Measurements from ENCODE around the gene SAFB2. TPM values are rescaled to one million over a fixed set of nuclear protein-coding genes. Genes with fewer than 3 reads are reported as not detected.

SAFB2 gene
- 121 TPM for total RNA-seq

DNA sequence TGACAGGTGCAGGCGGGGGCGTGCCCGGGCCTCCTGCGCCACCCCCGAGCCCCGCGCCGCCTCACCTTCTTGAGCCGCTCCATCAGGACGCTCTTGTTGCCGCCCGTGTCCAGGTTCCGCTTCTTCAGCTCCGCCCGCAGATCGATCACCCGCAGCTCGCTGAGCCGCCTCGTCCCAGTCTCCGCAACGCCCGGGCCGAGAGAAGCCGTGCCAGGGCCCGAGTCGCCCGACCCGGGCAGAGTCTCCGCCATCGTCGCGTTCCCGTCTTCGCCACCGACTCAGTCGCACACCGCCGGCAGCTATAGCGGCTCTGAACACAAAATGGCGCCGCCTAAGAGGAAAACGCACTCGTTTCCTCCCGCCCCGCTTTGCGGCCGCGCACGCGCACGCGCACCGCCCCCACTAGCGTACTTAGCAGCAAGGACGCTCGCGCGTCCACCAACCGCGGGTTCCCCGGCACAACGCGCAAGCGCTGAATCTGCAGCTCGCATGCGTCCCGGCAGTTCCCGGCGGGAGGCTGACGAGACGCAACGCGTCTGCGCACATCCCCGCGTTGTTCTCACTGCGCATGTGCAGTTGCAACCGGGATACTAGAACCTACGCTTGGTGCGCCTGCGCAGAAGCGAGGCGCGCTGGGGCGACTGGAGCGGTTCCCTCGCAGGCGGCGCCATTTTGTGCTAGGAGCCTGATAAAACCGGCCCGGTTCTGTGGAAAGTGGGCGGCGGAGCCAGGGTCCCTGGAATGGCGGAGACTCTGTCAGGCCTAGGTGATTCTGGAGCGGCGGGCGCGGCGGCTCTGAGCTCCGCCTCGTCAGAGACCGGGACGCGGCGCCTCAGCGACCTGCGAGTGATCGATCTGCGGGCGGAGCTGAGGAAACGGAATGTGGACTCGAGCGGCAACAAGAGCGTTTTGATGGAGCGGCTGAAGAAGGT is at the start of gene SAFB2, which contains the start of gene SAFB:
Gene SAFB2 (minus strand): TSS at position 312 of the 932 bp plus-strand sequence. CDS start 61 bp downstream, at position 251.
Gene SAFB (plus strand): TSS at position 619 of the 932 bp plus-strand sequence. CDS start 123 bp downstream, at position 742.
- intact Hi-C loops (cut with DNase I), result no loop called here
- peak; percentile 100 for DNase-seq (ENCODE audit: low spot score)
- ATAC-seq, result peak; percentile 99

DNA sequence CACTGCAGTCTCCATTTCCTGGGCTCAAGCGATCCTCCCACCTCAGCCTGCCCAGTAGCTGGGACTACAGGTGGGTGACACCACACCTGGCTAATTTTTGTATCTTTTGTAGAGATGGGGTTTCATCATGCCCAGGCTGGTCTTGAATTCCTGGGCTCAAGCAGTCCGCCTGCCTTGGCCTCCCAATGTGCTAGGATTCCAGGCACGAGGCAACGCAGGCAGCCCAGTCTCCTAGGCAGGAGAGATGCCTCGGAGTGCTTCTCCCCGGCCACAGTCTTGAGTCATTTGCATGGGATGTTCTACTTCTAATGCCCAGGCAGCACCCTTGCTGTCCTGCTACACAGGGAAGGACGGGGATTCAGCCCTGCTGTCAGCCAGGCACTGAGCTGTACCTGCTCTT is 49.0 kb upstream of the SAFB2 start:
- ATAC-seq (no peak), DNase-seq (ENCODE audit: low spot score) (no peak)
- intact Hi-C loops (cut with DNase I), result no loop called here

DNA sequence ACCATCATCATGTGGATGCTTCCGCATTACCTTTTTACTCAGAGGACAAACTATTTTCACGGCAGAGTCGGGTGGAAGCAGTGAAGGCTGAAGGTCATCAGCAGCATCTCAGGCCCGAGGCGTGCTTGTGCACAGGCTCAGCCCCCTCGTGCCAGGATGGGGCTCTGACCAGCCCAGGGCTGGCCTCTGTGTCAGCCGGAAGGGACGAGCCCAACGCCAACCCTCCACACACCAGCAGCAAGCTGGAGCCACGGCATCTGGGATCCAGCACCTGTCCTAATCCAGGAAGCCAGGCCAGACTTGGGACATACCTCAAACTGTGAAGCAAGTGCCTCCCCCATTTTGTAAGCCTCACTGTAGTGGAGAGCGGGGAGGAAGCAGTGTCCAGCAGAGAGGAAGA is 46.6 kb upstream of the SAFB2 start:
- intact Hi-C loops (cut with DNase I), result no loop called here
- no peak for ATAC-seq
- no peak for DNase-seq (ENCODE audit: low spot score)

DNA sequence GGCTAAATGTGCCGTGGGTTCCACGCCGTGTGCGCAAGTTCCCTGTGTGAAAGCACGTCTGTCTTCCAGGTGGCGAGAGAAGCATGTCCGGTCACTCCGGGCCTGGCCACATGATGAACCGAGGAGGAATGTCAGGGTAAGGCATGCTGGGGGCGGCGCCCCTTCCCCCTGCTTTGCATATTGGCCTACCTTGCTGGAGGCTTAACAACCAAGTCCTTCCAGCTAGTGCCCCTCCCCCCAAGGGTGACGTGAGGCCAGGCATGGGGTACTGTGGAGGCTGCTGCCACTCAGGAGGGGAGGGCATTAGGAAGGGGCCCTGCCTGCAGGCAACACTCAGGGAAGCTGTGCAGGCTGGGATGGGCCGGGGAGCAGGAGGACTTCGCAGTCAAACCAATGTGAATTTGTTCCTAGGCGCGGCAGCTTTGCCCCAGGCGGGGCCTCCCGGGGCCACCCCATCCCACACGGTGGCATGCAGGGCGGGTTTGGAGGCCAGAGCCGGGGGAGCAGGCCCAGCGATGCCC is 45.2 kb upstream of the SAFB2 start:
- intact Hi-C loops (cut with DNase I), result no loop called here
- ATAC-seq (no peak), DNase-seq (ENCODE audit: low spot score) (no peak)

DNA sequence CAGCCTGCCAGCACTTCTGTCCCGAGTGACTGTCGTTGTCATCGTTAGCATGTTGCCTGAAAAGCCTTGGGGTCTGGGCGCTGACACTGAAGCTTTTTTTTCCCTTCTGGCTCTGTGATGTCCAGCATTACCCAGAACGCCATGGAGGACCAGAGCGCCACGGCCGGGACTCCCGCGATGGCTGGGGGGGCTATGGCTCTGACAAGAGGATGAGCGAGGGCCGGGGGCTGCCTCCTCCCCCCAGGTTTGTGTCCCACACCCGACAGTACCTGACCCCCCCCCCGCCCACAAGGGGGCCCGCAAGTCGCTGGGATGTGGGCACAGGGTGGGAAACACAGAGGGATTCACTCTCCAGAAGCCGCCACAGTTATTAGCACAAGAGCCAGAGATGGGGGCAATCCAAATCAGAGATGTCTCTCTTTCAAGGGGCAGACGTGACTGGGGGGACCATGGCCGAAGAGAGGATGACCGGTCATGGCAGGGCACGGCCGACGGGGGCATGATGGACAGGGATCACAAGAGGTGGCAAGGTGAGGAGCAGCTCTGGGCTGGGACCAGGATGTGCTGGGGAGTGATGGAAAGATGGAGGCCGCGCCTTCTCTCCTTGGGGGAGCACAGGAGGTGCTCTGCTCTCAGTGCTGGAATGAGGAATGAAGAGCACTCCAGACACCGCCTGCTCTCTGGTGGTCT is 44.5 kb upstream of the SAFB2 start:
- no peak for ATAC-seq
- no peak for DNase-seq (ENCODE audit: low spot score)
- intact Hi-C loops (cut with DNase I), result no loop called here

DNA sequence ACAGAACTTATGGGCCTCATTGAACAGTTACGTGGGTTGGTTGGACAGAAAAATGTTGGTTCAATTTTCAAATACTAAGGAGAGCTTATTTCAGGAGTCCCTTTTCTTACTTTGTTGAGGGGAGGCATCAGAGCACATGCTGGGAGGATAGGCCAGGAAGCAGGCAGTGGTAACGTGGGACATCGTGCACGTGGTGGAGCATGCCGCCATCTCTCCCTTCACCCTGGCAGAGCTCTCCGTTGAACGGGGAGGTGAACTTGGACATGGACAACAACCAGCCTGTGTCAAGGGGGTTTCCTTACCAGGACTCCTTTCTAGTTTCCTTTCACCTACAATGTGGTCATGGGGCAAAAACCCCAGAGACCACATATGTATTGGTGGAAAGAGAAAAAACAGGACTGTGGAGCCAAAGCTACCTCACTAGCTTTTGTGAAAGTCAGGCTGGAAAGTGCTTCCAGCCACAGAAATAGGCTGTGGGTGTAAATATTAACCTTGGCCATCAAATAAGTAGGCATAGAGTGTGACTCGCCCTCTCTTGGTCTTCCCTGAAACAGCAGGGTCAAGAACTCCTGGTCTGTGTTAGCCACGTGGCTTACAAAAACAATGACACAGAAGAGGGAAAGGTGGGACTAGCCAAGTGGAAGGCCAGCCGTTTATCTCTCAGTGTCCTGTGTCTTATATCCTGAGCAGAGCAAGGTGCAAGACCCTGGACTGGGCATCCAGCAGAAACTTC is 43.4 kb upstream of the SAFB2 start:
- no peak for DNase-seq (ENCODE audit: low spot score)
- ATAC-seq, result peak; percentile 21
- intact Hi-C loops (cut with DNase I), result no loop called here

DNA sequence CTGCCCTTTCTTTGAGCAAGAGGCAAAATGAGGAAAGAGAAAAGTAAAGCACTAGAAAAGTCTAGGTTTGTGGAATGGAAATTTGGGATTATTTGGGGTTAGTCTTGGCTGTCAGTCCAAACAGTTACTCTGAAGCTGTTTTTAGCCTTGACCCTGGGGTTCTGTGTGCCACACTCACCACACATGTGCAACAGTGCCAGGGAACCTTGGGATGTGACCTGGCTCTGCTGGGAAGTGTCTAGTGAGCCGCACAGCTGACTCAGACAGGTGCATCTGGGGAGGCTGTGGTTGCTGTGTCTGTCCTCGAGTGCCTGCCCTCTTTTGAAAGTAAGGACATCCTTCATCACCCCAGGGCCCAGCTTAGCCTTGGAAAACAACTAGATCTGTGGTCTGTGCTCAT is 41.9 kb upstream of the SAFB2 start:
- ATAC-seq (no peak), DNase-seq (ENCODE audit: low spot score) (no peak)
- intact Hi-C loops (cut with DNase I), result no loop called here

DNA sequence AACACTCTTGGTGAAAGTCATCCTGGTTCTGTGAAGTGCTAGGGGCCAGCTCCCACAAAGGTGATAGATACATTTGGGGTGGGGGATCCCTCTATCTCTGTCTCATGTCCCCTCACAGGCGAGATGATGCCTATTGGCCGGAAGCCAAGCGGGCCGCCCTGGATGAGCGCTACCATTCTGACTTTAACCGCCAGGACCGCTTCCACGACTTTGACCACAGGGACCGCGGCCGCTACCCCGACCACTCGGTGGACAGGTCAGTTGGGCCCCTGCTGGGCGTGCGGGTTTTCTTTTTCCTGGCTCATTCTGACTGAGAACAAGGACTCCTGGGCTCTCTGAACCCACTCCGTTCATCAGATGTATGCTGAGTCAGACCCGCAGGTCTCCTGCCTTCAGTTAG is 41.3 kb upstream of the SAFB2 start:
- intact Hi-C loops (cut with DNase I), result no loop called here
- DNase-seq (ENCODE audit: low spot score) (no peak), ATAC-seq (no peak)

DNA sequence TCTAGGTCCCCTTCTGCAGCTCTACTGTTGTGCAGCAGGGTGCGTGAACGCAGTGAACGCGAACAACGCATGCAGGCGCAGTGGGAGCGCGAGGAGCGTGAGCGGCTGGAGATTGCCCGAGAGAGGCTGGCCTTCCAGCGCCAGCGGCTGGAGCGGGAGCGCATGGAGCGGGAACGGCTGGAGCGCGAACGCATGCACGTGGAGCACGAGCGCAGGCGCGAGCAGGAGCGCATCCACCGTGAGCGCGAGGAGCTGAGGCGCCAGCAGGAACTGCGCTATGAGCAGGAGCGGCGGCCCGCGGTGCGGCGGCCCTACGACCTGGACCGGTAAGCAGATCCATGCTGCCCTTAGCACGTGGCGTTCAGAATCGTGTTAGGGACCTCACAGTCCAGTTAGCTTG is 38.9 kb upstream of the SAFB2 start:
- intact Hi-C loops (cut with DNase I), result no loop called here
- ATAC-seq (no peak), DNase-seq (ENCODE audit: low spot score) (no peak)

DNA sequence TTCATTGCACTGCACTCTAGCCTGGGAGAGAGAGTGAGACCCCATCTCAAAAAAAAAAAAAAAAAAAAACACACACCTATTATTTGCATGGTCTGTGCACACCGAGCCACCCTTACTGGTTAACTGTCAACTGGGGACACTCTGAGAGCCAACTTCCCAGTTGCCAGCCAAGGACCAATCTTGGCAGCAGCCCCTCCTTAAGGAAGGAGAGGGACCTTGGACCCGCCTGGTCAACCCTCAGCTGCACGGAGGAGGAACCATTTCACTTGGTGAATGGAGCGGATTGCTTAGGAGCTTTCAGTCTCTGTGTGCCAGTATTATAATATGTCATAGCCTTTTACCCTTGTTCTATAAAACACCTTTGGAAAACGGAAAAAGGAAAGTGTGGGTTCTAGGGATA is 32.8 kb upstream of the SAFB2 start:
- intact Hi-C loops (cut with DNase I), result no loop called here
- no peak for DNase-seq (ENCODE audit: low spot score)
- no peak for ATAC-seq

DNA sequence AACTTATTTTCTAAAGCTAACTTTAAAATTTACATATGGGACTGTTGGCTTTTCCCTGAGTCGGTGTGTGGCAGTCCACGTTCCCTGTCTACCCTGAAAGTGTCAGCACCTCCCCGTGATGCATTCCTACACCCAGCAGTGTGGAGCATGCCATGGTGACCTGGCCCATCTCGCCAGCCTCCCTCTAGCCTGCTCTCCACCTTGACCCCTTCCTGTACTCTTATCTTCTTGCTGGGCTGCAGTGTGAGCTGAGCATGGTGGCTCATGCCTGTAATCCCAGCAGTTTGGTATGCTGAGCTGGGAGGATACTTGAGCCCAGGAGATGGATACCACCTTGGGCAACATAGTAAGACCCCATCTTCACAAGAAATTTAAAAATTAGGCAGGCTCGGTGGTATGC is 32.4 kb upstream of the SAFB2 start:
- DNase-seq (ENCODE audit: low spot score) (no peak), ATAC-seq (no peak)
- intact Hi-C loops (cut with DNase I), result no loop called here

DNA sequence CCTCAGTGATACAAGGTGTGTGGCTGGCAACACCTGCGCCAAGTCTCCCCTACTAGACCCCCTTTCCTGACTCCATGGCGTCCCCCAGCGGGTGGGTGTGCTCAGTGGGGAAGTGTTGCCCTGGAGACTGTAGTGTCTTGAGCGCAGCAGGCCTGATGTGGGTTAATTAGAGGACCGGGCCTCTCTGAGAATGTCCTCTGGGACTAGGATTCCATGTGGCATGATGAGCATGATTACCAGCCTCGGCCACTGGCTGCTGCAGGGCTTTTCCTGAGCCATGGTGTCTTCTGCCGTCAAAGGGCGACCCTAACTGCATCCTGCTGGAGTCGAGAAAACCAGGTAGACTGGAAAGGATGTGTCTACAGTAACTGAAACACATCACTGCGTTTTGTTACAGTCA is 29.7 kb upstream of the SAFB2 start:
- no peak for DNase-seq (ENCODE audit: low spot score)
- intact Hi-C loops (cut with DNase I), result no loop called here

DNA sequence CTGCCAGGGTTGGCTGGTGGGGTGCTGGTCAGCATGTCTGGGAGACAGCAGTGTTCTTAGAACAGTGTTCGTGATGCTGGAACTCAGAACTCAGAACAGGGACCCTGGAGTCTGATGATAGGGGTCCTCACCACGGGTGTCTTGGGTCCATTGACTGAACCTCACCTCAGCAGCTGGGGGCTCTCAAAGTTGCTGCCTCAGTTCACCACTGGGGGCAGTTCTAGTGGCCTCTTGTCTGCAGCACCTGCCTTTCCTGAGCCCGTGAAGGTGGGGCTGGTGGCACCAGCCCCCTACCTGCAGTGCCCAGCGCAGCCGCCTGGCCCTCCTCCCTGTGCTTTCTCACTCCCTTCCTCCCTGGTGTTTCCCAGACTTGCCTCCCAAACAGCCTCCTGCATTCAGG is 28.8 kb upstream of the SAFB2 start:
- ATAC-seq (no peak), DNase-seq (ENCODE audit: low spot score) (no peak)
- intact Hi-C loops (cut with DNase I), result no loop called here

More for the DNA sequence above, 29.7 kb upstream of the SAFB2 start:
- ATAC-seq, result no peak

DNA sequence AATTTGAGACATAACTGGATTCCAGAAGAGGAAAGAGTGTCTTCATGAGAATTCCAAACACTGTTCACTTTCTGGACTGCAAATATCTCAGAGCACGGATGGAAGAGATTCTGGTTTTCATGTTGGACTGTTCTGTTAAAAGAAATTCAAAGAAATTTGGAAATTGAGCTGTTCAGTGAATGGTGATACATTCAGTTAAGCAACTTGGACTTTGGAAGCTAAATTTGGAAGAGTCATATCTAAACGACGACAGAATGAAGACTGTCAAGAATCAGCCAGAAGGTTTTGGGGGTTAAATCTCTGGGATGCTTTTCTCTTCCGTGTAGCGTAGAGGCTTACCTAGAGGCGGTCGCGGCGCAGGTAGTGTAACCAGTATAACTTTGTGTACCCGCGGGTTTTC is 25.9 kb upstream of the SAFB2 start:
- intact Hi-C loops (cut with DNase I), result no loop called here
- ATAC-seq, result no peak
- DNase-seq (ENCODE audit: low spot score), result no peak

DNA sequence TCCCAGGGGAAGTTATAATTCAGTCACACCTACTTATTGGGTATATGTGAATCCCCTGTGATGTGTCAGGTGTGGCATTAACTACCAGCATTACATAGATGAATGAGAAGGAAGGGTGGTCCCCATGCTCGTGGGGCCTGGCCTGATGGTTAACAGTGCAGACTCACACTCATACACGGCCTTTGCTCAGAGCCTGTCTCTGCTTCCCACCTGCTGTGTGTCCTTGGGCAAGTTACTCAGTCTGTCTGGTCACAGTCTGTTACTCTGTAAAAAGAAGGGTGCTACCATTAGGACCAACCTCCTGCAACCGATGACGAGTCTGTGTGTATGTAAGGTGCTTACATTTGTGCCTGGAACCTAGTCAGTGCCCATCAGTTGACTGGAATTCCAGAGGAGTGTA is 24.1 kb upstream of the SAFB2 start:
- intact Hi-C loops (cut with DNase I), result no loop called here
- ATAC-seq (no peak), DNase-seq (ENCODE audit: low spot score) (no peak)

DNA sequence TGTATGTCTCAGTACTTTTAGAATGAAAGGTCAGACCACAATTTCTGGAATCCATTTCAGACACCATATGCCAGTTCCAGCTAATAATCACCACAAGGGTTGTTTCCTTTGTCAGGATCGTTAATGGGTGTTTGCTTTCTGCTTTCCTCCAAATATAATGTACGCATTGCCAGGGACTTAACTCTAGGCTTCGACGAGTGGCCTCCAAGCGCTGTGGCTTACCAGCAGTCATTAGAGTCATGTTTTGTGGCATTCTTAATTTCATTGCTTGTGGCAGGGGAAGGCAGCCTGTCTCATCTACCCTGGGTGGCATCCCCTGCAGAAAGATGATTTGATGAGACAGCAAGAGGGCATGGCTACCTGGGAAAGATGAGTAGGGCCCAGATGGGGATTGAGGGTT is 22.8 kb upstream of the SAFB2 start:
- ATAC-seq (no peak), DNase-seq (ENCODE audit: low spot score) (peak; percentile 7)
- intact Hi-C loops (cut with DNase I), result no loop called here

DNA sequence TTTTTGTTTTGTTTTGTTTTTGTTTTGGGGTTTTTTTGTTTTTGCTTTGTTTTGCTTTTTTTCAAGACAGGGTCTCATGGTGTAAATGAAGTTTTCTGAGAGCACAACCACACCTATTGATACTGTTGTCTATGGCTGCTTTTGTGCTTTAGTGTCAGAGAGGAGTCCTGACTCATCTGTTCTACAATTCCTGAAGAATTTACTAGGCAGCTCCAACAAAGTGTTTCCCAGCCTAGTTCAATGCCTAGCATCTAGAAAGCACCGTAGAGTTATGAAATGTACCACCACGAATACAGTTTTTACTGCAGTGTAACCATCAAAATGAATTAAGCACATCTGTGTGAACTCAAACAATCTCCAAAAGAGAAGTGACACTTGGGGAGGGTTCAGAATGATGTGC is 21.5 kb upstream of the SAFB2 start:
- intact Hi-C loops (cut with DNase I), result no loop called here
- DNase-seq (ENCODE audit: low spot score), result no peak
- no peak for ATAC-seq

DNA sequence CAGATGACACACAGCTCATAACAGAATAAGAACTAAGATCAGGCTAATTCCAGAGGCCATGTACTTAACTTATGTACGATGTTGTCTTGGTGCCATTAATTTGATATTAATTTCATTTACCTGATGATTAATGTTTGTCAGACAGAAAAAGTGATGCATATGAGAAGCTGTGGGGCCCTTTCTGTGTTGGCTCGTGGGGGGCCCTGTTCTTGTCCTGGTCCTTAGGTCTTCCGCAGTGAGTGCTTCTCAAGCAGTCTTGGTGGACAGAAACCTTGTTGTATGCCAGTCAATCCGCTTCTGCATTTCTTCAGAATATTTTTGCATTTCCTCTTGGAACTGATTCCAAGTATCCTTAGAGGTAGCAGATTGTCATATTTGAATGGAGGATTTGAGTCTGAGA is 20.5 kb upstream of the SAFB2 start:
- ATAC-seq (no peak), DNase-seq (ENCODE audit: low spot score) (no peak)
- intact Hi-C loops (cut with DNase I), result no loop called here

DNA sequence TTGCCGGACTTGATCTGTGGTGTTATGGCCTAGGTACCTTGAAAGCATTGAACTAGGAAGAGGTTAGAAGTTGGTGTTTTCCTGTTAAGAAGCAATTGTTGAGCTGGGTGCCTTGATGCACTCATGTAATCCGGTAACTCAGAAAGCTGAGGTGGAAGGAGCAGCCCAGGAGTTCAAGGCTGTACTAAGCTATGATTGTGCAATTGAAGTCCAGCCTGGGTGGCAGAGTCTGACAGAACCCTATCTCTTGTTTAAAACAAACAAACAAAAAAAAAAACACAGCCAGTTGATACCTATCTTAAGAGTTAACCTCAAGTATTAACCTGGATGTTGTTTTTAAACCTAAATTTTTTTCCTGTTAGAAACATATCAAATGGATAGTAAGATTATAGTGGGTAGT is 19.6 kb upstream of the SAFB2 start:
- DNase-seq (ENCODE audit: low spot score) (no peak), ATAC-seq (no peak)
- intact Hi-C loops (cut with DNase I), result no loop called here

DNA sequence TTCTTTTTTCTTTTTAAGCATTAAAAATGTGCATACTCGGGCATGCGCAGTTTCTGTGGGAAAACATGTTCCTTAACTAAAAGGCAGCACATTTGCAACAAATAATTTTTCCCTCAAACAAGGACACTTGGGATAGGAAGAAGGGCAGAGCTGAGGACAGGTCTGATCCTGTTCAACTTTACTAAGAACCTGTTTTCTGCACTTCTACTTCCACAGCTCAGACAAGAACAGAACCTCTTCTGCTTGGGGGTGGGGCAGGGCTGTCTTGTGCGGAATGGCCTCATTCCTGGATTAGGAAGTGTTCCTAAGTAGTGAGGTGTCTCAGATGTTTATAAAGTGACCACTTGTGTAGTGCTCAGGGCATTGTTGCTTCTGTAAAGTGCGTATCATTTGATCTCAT is 18.6 kb upstream of the SAFB2 start:
- ATAC-seq, result no peak
- intact Hi-C loops (cut with DNase I), result no loop called here
- DNase-seq (ENCODE audit: low spot score), result no peak

All from sciatic nerve (tissue), 2 donors.